Bladder microvascular endothelial cell (primary cell): ENCODE data around the gene C6orf89. TPM values are rescaled to one million over a fixed set of nuclear protein-coding genes. Genes with fewer than 3 reads are reported as not detected.

Experiments
- total RNA-seq: library from RNA; depleted of rRNA; stranded (reverse); fragments of >200 nt; gene quantifications from 2 replicates; pipeline ENCODE4 v1.2.3, GENCODE V29; 2014

Gene C6orf89, protein sequence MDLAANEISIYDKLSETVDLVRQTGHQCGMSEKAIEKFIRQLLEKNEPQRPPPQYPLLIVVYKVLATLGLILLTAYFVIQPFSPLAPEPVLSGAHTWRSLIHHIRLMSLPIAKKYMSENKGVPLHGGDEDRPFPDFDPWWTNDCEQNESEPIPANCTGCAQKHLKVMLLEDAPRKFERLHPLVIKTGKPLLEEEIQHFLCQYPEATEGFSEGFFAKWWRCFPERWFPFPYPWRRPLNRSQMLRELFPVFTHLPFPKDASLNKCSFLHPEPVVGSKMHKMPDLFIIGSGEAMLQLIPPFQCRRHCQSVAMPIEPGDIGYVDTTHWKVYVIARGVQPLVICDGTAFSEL
- 19.3 and 32.7 TPM in 2 replicates for total RNA-seq

DNA sequence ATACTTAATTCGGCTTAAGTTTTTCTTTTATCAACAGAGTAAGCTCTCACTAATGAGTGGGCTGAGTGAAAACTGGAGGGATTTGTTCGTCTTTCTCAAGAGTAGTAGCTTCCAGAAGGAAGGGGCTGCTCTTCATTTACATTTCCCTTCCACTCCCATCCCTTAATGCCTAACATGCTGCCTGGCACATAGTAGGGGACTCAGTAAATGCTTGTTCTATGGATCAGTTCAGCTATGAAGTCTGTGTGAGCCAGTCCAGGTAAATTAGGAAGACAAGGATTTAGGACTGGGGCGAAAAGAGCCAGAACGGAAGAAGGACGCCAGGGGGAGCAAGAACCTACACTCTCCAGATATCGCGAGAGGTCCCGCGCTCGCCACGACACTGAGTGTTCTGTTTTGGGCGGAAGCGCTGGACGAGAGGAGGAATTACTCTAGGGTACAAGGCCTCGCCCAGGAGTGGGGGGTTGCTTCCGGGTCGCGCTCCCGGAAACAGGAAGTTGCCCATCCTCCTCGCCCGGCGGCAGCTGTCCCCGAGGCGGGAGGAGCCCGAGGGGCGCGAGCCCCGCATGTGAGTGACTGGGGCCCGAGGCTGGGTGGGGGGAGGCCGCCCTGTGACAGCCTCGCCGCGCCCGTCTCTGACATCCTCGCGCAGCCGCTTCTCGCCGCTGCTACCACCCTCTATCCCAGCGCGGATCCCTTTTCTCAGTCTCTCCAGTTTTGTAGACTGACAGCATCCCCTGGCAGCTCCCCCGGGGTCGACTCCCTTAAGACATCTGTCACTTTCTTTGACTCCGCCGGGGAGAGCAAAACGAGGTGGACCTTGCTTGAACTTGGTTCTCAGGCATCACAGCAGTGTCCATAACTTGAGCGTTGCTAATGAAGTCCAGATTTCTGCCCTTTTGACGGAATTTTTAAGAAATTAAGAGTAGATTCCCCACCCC, at the start of gene C6orf89:
TSS of gene C6orf89 (plus strand) at position 492 of the 941 bp plus-strand sequence. CDS start 13,493 bp downstream, outside the sequence.

DNA sequence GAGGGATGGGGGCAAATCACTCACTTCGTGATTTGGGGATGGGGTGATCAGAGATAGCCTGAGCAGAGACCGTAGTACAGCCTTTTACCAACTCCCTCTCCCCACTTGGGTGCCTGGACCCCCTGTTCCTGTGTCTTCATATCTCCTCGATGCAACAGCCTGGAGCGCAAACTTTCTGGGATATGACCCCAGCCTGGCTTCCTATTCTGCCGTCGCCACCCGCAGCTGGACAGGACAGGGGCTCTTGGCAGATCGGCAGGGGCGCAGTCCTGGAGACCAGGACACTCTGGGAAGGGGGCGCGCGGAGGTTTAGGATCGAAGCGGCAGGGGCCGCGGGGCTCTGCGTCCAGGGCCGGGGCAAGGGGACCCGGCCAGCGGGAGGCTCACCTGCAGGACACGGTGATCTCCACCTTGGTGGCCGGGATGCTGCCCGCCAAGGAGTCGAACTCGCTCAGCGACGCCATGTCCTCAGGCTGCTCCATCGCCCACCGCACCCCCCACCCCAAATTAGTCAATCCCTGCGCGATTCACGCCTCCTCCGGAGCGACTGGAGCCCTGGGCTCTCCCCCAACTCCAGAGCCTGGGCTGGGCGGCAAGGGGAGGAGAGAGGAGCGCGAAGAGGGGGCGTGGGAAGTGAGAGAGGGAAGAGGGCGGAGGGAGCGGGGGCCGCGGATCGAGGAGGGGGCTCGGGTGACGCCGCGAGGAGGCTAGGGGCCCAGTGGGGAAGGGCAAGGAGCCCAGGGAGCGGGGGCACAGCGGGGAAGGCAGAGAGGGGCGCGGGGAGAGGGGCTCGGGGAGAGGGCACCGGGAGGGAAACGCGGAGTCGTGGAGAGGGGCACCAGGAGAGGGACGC, 46.6 kb upstream of the C6orf89 start, which contains the start of gene CPNE5:
TSS of gene CPNE5 (minus strand) at position 549 of the 853 bp plus-strand sequence. CDS start at position 482, 67 bp downstream.

DNA sequence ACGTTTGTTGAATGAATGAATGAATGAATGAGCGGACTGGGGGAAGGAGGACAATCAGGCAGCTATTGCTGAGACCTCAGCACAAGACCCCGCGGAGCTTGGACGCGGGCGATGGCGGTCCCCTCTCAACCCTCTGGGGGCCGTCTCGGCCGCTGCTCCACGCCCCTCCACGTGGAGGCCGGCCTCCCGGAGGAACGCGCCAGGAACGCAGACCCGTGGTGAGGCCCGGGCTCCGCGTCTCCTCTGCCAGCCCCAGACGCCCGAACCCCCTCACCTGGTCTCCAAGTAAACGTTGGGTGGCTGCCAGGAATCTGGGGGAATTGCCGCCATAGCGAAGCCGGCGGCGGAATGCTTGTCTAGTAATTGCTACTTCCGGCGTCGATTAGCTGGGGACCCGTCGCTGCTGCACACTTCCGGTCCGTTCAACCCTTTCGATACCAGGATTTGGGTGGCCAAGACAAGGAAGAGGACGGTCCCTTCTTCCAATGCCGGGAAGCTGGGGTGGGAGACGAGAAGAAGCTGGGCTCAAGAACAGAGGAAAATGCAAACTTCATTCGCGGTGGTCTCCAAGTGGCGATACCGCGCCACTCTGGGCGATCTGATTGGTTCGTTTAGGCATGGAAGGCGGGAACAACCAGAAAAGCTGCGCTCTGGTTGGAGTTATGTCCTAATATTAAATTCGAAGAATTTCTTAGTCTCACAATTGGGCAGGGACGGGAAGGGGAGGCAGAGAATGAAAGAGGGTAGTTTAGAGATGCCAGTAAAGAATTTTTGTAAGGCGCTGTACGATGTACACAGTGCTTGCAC, 11.1 kb upstream of the C6orf89 start, which contains the start of gene PPIL1:
TSS of gene PPIL1 (minus strand) at position 361 of the 807 bp plus-strand sequence. CDS start at position 330, 31 bp downstream.

DNA sequence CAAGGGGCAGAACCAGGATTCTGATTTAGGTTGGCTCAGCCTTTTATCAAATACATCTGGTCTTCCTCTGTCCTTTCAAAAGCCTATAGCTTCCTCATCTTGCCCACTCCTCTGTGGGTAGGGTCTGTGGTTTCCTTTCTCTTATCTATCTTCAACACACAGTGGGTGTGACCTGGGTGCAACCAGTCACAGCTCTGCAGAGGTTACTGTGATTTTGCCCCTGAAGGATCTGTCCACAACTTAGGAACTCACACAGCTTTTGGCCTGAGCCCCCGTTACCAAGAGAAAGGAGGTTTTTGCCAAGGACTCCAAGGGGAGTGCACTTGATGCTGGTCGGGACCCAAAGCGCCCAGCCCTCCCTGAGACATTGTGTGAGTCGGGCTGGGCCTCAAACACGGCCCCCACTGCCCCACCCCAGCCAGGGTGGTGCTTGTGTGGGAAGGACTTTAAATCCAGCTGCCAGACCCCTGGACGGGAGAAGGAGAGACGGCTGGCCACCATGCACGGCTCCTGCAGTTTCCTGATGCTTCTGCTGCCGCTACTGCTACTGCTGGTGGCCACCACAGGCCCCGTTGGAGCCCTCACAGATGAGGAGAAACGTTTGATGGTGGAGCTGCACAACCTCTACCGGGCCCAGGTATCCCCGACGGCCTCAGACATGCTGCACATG, 68.6 kb downstream of the C6orf89 start, which contains the start of gene PI16:
TSS of gene PI16 (plus strand) at position 477 of the 670 bp plus-strand sequence. CDS start at position 500, 23 bp downstream.

Other genes starting within 250 kb of the C6orf89 start
- gene CDKN1A, start 207.2 kb upstream of the C6orf89 start, total RNA-seq: 142 and 252 TPM in 2 replicates
- under 0.01 TPM in 1 of 2 replicates, not detected in the other for gene RAB44, start 188.1 kb upstream of the C6orf89 start, total RNA-seq
- gene CPNE5, start 46.5 kb upstream of the C6orf89 start, total RNA-seq: 5.8 and 18.1 TPM in 2 replicates
- 16.2 and 24.6 TPM in 2 replicates for gene PPIL1, start 11.1 kb upstream of the C6orf89 start, total RNA-seq
- 0.16 TPM in 1 of 2 replicates, not detected in the other for gene PI16, start 68.8 kb downstream of the C6orf89 start, total RNA-seq
- 176 and 245 TPM in 2 replicates for gene MTCH1, start 100.2 kb downstream of the C6orf89 start, total RNA-seq
- gene FGD2, start 119.7 kb downstream of the C6orf89 start, total RNA-seq: not detected in 2 replicates